22Rv1 (cell line): ENCODE measurements around the gene SNX22.

ENCODE experiments used
- ZFX ChIP-seq: fragments of 450-650 bp; IDR thresholded peaks from 2 replicates; pipeline ENCODE4 v1.6.1; 2017; ENCODE audit warnings: antibody characterized with exemption, borderline replicate concordance
- TF ChIP-seq, protein P1 (sequence below): fragments of 450-650 bp; IDR thresholded peaks from 2 replicates; pipeline ENCODE4 v1.5.1; 2017; ENCODE audit warnings: mild to moderate bottlenecking

DNA sequence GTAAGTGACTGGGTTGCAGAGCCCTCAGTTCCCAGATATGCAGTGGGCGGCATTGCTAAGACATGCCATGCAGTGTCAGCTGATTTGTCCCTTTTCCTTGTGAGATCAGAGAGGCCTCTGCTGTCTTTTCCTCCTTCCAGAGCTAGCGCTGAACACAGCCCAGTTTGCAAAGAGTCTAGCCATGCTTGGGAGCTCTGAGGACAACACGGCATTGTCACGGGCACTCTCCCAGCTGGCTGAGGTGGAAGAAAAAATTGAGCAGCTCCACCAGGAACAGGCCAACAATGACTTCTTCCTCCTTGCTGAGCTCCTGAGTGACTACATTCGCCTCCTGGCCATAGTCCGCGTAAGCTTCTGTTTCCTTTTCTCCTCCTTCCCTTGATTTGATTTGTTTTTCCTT lies 20.0 kb upstream of the SNX22 start:
- TF ChIP-seq, protein P1, sequence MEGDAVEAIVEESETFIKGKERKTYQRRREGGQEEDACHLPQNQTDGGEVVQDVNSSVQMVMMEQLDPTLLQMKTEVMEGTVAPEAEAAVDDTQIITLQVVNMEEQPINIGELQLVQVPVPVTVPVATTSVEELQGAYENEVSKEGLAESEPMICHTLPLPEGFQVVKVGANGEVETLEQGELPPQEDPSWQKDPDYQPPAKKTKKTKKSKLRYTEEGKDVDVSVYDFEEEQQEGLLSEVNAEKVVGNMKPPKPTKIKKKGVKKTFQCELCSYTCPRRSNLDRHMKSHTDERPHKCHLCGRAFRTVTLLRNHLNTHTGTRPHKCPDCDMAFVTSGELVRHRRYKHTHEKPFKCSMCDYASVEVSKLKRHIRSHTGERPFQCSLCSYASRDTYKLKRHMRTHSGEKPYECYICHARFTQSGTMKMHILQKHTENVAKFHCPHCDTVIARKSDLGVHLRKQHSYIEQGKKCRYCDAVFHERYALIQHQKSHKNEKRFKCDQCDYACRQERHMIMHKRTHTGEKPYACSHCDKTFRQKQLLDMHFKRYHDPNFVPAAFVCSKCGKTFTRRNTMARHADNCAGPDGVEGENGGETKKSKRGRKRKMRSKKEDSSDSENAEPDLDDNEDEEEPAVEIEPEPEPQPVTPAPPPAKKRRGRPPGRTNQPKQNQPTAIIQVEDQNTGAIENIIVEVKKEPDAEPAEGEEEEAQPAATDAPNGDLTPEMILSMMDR, result no peak
- no peak for TF ChIP-seq ZFX
